Measurements from ENCODE around the gene PTGES. TPM values are rescaled to one million over a fixed set of nuclear protein-coding genes. Genes with fewer than 3 reads are reported as not detected.
A peak's percentile ranks its signal among the peaks of the same experiment; 100 is the strongest.

The PTGES gene
- total RNA-seq, 1 donor from 2014 or later: 39.5 TPM

DNA sequence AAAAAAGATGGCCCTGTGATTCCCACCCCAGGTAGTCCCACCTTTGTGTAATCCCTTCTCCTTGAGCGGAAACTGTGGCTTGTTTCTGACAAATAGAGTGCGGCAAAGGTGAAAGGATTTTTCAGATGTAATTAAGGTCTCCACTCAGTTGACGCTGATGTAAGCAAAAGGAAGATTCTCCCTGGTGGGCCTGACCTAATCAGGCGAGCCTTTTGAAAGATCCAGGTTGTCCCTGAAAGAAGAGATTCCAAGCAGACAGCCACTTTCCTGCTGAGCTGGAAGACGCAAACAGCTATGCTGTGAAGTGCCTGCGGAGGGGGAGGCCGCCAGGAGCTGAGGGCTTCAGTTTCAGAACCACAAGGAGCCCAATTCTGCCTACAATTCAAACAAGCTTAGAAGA, 24.1 kb downstream of the PTGES start:
- H3K27me3 ChIP-seq (ENCODE audit: control insufficient read depth, insufficient read depth, low read length): peaks cover 11% of the 10 kb centered on the region
- no peaks in the 10 kb centered on the region for H3K36me3 ChIP-seq (ENCODE audit: control insufficient read depth, insufficient read depth, low read length)
- TF ChIP-seq, protein P1, sequence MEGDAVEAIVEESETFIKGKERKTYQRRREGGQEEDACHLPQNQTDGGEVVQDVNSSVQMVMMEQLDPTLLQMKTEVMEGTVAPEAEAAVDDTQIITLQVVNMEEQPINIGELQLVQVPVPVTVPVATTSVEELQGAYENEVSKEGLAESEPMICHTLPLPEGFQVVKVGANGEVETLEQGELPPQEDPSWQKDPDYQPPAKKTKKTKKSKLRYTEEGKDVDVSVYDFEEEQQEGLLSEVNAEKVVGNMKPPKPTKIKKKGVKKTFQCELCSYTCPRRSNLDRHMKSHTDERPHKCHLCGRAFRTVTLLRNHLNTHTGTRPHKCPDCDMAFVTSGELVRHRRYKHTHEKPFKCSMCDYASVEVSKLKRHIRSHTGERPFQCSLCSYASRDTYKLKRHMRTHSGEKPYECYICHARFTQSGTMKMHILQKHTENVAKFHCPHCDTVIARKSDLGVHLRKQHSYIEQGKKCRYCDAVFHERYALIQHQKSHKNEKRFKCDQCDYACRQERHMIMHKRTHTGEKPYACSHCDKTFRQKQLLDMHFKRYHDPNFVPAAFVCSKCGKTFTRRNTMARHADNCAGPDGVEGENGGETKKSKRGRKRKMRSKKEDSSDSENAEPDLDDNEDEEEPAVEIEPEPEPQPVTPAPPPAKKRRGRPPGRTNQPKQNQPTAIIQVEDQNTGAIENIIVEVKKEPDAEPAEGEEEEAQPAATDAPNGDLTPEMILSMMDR (IDR thresholded peaks at IDR 0.05; ENCODE audit: insufficient read depth, low read length, poor library complexity, severe bottlenecking): no peak
- H3K4me3 ChIP-seq (ENCODE audit: low read depth, low read length): no peak overlapping the region
- no peak for DNase-seq (ENCODE audit: low read depth)

DNA sequence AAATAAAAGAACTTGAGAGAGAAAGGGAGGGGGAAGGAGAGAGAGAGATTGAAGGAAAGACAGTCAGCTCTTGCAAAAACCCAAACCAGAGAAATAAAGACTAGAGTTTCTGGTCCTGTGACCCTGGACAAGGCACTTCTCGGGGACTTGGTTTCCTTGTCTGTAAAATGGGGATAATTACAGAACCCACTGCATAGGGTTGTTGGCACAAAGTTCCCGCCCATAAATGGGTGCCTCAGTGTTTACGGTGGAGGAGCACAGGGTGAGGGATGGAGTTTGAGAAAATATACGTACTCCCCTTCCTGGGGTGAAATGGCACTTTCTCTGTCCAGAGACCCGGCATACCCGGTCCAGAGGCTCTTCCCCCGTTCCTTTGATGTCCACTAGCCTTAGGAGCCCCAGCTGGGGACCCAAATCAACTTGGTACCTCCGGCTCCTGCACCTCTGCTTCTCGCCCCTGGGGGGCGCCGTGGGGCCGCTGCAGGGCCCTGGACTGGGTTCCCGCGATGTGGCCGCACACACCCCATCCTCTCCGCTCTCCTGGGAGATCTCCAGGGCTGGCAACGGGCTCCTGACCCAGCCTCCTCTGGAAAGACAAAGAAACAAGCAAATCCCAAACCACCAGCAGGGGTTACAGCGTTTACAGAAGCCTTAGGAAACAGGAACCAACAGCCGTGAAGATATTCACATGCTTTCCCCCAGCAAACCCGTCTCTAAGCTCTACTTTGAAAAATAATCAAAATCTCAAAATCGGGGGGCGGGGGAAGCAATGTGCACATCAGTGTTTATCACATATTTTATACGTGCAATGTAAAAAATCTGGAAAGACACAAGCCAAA, 26.3 kb downstream of the PTGES start:
- no peak overlapping the region for H3K4me3 ChIP-seq (ENCODE audit: low read depth, low read length)
- TF ChIP-seq, protein P1 (IDR thresholded peaks at IDR 0.05; ENCODE audit: insufficient read depth, low read length, poor library complexity, severe bottlenecking): peak; percentile 98
- no peaks in the 10 kb centered on the region for H3K36me3 ChIP-seq (ENCODE audit: control insufficient read depth, insufficient read depth, low read length)
- H3K27me3 ChIP-seq (ENCODE audit: control insufficient read depth, insufficient read depth, low read length): peaks cover 6% of the 10 kb centered on the region
- DNase-seq (ENCODE audit: low read depth): no peak

DNA sequence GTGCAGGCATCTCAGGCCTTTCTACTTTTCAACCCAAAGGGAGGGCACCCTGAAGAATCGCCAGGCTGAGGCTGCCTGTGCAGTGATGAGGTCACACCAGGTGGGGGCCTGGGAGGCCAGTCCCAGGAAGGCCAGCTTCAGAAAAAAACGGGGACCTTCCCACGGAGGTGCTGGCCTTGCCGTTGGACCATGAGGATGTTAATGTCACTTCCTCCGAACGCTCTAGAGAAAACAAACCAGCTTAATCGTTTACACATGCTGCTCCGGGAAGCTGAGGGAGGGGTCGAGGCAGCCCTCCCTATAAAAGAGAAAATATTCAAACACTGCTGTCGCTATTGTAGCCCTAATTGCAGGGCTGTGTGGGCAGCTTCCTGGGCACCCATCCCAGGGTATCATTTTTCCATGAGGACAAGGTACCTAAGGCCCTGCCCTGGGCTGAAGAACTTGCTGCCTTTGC, 27.0 kb downstream of the PTGES start:
- Histone ChIP-seq H3K27me3 (ENCODE audit: control insufficient read depth, insufficient read depth, low read length) (peaks cover 6% of the 10 kb centered on the region), H3K4me3 (ENCODE audit: low read depth, low read length) (no peak overlapping the region), H3K36me3 (ENCODE audit: control insufficient read depth, insufficient read depth, low read length) (no peaks in the 10 kb centered on the region)
- DNase-seq (ENCODE audit: low read depth): no peak
- TF ChIP-seq, protein P1 (IDR thresholded peaks at IDR 0.05; ENCODE audit: insufficient read depth, low read length, poor library complexity, severe bottlenecking): no peak

DNA sequence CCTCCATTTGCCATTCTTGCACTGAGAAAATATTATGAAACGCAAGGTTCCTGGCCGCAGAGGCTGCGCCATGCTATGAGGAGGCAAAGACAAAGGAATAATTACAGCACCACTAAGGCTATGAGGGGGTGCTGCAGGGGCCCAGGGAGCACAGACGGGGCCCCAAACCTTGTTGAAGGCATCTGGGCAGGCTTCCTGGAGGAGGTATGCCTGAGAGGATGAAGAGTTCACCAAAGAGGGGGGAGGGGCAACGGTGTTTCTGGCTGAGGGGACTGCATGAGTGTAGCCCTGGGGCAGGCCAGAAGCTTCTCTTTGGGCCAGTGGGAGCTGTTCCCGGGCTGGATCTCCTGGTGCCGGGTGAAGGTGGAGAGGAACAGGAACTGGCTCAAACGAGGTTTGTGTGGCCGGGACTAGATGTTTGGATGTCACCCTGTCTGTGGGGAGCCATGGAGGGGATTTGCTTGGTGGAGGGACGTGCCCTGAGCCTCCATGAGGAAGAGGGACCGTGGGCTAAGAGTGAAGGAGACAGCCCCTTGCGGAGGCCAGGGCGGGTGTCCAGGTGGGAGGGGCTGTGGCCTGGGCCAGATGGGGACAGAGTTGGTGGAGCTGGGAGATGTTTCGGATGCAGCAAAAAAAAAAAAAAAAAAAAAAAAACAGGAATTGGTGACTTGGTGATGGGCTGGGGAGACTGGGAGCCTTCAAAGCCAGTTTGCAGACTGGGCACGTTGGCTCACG, 28.2 kb downstream of the PTGES start:
- TF ChIP-seq, protein P1 (IDR thresholded peaks at IDR 0.05; ENCODE audit: insufficient read depth, low read length, poor library complexity, severe bottlenecking): no peak
- H3K4me3 ChIP-seq (ENCODE audit: low read depth, low read length): no peak overlapping the region
- H3K36me3 ChIP-seq (ENCODE audit: control insufficient read depth, insufficient read depth, low read length): no peaks in the 10 kb centered on the region
- DNase-seq (ENCODE audit: low read depth): no peak
- H3K27me3 ChIP-seq (ENCODE audit: control insufficient read depth, insufficient read depth, low read length): peaks cover 5% of the 10 kb centered on the region

DNA sequence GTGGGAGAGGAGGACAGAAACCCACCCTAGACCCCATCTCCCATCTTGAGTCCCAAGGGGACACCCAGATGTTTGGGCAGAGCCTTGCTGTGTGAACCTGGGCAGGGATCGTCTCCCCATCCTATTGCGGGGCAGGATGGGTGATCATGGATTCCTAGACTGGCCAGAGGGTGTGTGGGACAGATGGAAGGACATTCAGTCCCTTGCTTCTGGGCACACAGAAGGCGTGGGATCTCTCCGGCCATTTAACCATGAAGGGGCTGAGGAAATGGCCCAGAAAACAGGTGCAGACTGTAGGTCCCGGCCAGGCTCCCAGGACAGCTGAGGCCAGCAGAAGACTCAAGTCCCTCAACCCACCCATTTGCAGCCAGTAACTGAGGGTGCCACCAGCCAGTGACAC, 29.9 kb downstream of the PTGES start:
- Histone ChIP-seq H3K27me3 (ENCODE audit: control insufficient read depth, insufficient read depth, low read length) (peaks cover 10% of the 10 kb centered on the region), H3K4me3 (ENCODE audit: low read depth, low read length) (no peak overlapping the region), H3K36me3 (ENCODE audit: control insufficient read depth, insufficient read depth, low read length) (no peaks in the 10 kb centered on the region)
- no peak for DNase-seq (ENCODE audit: low read depth)
- TF ChIP-seq, protein P1 (IDR thresholded peaks at IDR 0.05; ENCODE audit: insufficient read depth, low read length, poor library complexity, severe bottlenecking): no peak
